ENCODE data around the gene CLEC4C.

CLEC4C gene

DNA sequence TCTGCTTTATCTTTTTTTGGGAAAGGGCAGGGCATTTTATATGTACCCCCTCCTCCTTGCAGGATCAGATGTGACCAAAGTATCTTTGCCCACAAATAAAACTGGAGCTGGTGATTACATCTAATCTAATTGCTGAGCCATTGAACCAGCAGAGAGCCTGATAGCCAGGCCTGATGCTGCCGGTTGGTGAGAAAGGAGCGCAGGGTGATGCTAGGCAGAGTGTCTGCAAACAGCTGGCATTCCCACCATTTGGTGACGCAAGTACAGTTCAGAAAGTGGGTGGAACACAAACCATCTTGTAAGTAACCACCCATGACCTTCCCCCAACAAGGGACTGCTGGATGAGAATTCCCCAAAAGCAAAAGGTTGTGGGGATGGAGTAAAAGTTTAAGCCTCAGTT, 23.2 kb downstream of the CLEC4C start:
- no peak for DNase-seq

DNA sequence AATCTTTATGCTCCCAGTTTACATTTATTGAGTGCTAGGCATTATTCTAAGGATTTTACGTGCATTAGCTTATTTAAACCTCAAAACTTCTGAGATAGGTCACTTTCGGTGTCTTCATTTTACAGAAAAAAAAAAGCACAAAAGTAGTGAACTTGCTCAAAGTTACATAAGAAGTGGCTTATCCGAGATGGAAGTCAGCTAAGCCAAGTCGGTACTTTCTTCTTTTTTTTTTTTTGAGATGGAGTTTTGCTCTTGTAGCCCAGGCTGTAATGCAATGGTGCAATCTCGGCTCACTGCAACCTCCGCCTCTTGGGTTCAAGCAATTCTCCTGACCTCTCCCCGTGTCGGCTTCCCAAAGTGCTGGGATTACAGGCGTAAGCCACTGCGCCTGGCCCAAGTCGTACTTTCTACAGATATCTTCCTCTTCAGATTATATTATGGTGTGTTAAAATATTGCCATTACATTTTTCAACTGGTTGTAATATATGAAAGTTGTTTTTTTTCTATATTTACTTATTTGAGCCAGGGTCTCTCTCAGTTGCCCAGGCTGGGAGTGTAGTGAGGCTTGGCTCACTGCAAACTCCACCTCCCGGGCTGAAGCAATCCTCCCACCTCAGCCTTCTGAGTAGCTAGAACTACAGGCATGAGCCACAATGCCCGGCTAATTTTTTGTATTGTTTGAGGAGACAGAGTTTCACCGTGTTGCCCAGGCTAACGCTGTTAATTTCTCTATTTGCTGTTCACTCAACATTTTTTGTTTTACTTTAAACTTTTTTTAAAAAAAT, 27.0 kb downstream of the CLEC4C start:
- DNase-seq: no peak

DNA sequence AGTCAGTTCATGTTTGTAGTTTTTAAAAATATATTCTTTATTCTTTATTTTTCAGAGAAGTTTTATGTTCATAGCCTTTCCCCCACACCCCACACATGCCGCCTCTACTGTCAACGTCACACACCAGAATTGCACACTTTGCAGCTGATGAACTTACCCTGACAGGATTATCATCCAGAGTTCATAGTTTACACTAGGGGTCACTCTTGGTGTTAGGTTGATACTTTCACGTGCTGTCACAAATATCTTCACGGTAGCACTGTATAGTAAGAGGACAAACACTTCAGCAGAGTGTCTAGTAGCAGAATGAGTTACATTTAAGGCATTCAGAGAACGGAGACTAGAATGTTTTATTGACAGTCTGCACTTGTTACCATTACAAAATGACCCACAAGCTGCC, 30.8 kb downstream of the CLEC4C start:
- DNase-seq: no peak

DNA sequence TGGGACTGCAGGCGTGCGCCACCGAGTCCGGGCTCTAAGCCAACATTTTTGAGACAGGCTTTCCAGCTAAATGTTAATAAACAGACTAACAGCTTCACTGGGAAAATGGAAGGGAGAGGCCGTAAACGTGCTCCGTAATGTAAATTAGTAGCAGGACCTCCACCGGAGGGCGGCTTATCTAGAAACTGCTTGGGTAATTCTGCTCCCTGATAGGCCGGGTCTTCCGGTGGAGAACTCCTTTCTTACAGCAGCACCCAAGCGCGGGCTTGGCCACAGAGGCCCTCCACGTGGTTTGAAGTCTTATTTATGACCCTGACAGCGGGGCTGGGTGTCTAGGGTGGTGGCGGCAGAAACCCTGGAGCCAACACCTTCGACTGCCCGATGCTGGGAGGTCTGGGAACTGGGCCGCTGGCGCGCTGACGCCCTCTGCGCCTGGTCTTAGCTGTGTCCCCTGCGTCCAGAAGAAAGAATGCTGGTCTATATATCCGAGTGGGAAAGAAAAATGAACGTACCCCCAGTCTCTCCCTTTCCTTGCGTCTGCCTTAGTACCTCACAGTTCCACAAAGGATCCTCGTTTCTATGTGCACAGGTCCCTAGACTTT, 34.2 kb downstream of the CLEC4C start:
- DNase-seq: no peak

DNA sequence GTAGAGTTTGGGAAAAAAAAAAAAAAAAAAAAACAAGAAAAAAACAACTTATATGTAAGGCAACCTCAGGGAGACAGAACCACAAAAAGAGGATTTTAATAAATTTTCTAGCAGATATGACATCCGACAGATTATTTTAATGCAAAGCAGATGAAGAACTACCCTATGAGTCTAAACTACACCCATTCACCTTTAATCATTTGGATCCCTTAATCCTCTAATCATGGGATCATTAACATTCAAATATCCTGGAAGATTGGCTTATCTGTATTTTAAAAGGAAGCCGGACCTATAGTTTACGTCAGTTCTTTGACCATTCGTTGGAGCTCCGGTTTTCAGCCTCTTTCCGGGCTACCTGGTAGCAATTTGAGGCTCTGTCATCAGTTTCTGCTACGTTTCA, 36.0 kb downstream of the CLEC4C start, which contains the start of gene DPPA3:
Gene DPPA3 (plus strand): TSS at position 301 of the 400 bp plus-strand sequence. CDS start 138 bp downstream, outside the sequence.
- no peak for DNase-seq

DNA sequence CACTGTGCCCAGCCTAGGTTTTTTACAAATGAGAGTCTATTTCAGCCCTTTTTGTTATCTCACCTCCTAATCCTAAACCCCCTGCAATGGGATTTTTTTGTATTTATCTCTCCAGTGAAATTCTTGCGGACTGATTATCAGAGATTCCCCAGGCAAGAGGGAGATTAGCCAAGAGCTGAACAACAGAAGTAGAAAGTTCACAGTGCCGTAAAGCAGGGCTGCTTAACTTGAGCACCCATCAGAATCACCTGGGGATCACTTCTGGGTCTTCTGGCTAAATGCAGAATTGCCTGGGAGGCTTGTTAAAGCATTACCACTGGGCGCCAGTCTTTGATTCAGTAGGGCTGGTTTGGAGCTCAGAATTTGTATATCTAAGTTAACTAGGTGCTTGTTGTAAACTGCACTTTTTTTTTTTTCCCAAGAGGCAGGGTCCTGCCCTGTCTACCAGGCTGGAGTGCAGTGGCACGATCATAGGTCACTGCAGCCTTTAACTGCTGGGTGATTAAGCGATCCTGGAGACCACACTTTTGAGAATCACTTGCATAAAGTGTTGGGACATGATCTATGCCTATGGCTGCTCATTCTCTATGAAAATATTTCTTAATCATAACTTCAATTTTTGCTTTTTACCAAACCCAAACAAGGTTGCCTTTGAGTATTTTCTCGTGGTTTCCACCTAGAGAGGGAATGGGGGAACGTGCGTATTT, 37.1 kb downstream of the CLEC4C start:
- no peak for DNase-seq

DNA sequence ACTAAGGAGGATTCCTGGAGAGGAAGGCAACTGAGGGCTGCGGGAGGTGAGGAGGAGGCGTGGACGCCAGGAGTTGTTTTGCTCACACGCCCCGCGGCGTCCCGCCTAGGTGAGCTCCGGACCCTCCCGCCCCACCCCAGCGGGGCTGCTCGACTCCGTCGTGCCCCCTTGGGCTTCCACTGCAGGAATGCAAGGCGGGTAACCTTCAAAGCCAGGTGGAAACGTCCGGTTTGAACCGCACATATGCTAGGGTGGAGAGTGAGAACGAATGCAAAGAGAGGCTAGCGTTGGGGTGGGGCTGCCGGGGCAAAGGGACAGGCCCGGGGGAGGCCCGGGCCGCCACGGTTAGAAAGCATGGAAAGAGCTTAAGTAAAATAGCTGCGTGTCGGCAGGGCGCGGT, 41.3 kb downstream of the CLEC4C start:
- DNase-seq: no peak

DNA sequence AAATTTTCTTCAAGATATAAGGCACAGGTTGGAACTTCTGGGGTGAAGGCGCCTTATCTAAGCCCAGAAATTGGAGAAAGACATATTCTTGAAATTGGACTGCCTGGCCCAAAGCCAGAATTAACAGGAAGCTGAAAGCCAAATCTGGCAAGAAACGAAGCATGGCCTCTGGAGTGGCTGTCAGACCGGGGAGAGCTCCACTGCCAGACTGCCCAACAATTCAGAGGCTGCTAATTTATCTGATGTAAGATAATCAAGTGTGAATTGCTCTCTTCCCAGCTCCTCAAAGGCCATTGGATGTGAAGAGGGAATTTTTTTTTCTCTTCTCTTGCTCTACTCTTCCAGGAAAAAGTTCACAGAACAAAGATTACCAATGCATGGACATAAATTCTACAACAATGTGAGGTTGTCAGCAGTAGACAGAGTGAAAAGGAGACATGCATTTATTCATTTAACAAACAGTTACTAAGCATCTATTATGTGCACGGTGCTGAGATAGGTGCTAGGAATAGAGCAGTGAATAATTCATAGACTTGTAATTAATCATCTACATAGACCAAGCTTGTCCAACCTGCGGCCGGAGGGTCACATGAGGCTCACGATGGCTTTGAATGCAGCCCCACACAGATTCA, 51.5 kb downstream of the CLEC4C start, which contains the start of gene GDF3:
Gene GDF3 (minus strand): TSS at position 210 of the 632 bp plus-strand sequence. CDS start 47 bp downstream, at position 163.
- no peak for DNase-seq

DNA sequence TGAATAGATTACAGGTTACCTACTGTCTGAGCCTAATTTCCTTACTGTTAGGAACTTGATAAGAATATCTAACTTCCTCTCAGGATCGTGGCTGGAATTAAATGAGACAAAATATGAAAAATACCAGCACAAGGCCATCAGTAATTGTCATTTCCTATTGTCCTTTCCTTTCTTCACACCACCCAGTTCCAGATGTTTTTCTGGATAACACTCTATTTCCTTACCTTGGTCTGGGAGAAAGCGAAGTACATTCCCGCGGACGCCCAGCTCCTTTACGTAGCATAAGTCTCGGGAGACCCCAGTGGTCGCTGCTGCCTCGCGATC, 52.0 kb downstream of the CLEC4C start:
- peak; percentile 17 for DNase-seq

DNA sequence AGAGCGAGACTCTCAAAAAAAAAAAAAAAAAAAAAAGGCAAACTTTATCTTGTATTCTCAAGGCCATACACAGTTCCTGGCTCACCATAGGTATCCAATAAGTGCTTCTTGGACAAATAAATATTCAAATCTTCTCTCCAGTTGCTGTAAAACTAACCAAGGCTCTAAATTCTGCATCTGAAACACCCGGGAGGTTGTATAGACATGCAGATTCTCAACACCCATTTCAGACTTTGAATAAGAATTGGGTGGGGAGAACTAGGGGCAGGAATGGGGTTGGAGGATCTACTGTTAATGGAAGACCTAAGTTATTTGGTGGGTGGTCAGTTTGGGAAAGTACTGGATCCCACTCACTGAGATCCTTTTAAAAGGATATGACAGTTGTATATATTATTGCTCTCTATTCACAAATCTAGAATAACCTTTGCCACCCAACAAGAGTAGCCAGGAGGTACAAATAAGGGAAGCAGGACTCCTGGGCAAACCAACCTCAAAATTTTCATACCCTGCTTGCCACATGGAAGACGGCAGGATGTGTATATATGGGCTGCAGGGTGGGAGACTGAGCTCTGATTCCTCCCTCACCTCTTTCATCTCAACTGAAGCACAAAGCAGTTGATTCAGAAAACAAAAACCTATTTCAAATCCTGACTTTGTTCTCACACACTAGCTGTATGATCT, 52.5 kb downstream of the CLEC4C start:
- no peak for DNase-seq

DNA sequence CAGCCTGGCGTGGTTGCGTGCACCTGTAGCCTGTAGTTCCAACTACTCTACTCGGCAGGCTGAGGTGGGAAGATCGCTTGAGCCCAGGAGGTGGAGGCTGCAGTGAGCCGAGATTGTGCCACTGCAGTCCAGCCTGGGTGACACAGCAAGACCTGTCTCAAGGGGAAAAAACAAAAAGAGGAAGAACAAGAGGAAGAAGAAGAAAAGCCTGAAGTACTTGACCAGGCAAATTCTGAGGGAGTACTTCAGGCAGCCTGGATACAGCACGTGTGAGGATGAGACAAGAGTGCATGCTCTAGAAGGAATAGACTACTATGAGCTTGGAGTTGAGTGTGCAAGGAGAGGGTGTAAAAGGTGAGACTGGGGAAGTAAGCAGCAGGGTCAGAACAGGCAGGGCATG, 53.4 kb downstream of the CLEC4C start:
- no peak for DNase-seq

DNA sequence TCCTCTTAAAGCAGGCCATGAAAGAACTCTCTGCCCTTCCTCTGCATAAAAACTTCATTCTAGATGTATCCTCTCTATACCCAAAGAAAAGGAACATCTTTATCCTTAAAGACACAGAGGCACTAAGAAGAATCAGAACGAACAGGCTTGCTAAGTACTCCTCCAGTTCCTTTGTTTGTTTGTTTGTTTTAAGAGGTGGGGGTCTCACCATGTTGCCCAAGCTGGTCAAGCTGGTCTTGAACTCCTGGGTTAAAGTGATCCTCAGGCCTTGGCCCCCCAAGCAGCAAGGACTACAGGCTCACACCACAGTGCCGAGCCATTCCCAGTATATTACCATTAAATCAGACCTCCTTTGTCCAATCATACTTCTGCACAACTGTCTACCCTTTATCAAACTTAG, 65.6 kb downstream of the CLEC4C start:
- no peak for DNase-seq
